ES-I3 (cell line): ENCODE measurements around the gene LMF1.

Experiments used
- H3K36me3 ChIP-seq: 2 replicates; pipeline ENCODE4 v1.6.1; 2013; ENCODE audit warnings: mild to moderate bottlenecking, low read length, control low read depth, moderate library complexity; ENCODE audit not compliant: insufficient read depth
- H3K4me1 ChIP-seq: 2 replicates; pipeline ENCODE4 v1.6.1; 2013; ENCODE audit warnings: mild to moderate bottlenecking, control low read depth, low read length; ENCODE audit not compliant: insufficient read depth
- H3K9ac ChIP-seq: 2 replicates; pipeline ENCODE4 v1.6.1; 2013; ENCODE audit warnings: low read depth, mild to moderate bottlenecking, low read length, moderate library complexity
- H3K9me3 ChIP-seq: 2 replicates; pipeline ENCODE4 v1.6.1; 2013; ENCODE audit warnings: mild to moderate bottlenecking, low read length, moderate library complexity; ENCODE audit not compliant: control insufficient read depth, insufficient read depth

Gene LMF1

GRCh38 chr16:947255-947921 lies 23.4 kb downstream of the LMF1 start:
- Histone ChIP-seq H3K9ac (no peak overlapping the region), H3K36me3 (no peaks in the 10 kb centered on the region), H3K9me3 (no peaks in the 10 kb centered on the region), H3K4me1 (no peaks in the 10 kb centered on the region)

DNA sequence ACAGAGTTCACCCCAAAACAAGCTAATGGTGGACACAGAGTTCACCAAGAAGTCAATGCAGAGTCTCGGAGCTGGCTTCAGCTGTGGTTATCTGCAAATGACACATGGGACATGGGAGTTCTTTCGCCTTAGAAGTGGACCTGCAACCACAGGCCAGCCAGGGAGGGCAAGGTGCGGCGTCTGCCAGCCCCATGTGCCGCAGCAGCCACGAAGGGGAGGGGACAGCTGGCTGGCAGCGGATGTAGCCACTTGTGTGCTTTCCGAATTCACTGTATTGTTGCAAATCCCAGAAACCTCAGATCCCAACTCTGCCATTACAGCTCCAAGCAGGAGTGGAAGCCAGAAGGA lies 24.8 kb downstream of the LMF1 start:
- H3K4me1 ChIP-seq = no peaks in the 10 kb centered on the region
- H3K36me3 ChIP-seq = no peaks in the 10 kb centered on the region
- no peak overlapping the region for H3K9ac ChIP-seq
- peaks cover 4% of the 10 kb centered on the region; the same call in 1 of the 2 replicates for H3K9me3 ChIP-seq

- H3K4me1 ChIP-seq = no peaks in the 10 kb centered on the region
- H3K9me3 ChIP-seq = peaks cover 4% of the 10 kb centered on the region; the same call in 1 of the 2 replicates
- no peak overlapping the region for H3K9ac ChIP-seq
- H3K36me3 ChIP-seq = no peaks in the 10 kb centered on the region
Measured at GRCh38 chr16:945271-946047, 25.3 kb downstream of the LMF1 start.

DNA sequence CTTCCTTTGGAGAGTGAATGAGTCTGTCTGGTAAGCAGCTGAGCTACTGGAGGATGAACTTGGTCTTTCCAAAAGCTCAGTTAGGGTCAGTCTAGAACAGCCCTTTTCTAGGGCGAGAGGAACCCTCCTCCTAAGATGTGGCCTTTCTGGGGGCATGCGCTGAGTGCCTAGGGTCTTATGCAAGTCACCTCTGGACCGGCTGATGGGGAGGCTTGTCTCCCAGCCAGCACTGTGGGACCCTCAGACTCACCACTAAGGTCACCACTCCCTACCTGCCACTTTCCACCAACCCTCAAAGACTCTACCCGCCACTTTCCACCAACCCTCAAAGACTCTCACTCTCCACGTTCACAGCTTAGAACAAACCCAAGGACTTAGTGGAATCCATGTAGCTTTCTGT lies 26.8 kb downstream of the LMF1 start:
- Histone ChIP-seq H3K4me1 (no peaks in the 10 kb centered on the region), H3K9ac (no peak overlapping the region), H3K9me3 (peaks cover 4% of the 10 kb centered on the region; the same call in 1 of the 2 replicates), H3K36me3 (no peaks in the 10 kb centered on the region)

GRCh38 chr16:942436-943060 lies 28.2 kb downstream of the LMF1 start:
- Histone ChIP-seq H3K9me3 (peaks cover 4% of the 10 kb centered on the region; the same call in 1 of the 2 replicates), H3K9ac (no peak overlapping the region), H3K4me1 (no peaks in the 10 kb centered on the region), H3K36me3 (no peaks in the 10 kb centered on the region)

DNA sequence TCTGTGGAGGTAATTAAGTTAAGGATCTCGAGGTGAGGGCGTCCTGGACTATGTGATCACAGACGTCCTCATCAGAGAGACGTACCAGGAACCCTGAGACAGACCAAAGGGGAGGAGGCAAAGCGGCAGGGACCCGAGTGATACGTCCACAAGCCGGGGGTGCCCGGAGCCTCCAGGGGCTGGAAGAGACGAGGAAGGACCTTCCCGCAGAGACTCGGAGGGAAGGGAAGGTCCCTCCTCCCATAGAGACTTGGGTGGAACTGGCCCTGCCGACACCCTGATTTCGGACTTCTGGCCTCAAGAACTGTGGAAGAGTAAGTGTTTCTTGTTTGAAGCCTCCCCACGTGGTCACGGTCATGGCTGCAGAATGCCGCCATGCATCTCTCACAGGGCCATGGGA lies 30.8 kb downstream of the LMF1 start:
- H3K9me3 ChIP-seq = peaks cover 4% of the 10 kb centered on the region; the same call in 1 of the 2 replicates
- no peaks in the 10 kb centered on the region for H3K36me3 ChIP-seq
- no peaks in the 10 kb centered on the region for H3K4me1 ChIP-seq
- H3K9ac ChIP-seq = no peak overlapping the region

GRCh38 chr16:939311-939710 lies 31.5 kb downstream of the LMF1 start:
- Histone ChIP-seq H3K36me3 (no peaks in the 10 kb centered on the region), H3K9me3 (peaks cover 4% of the 10 kb centered on the region; the same call in 1 of the 2 replicates), H3K9ac (no peak overlapping the region), H3K4me1 (no peaks in the 10 kb centered on the region)

GRCh38 chr16:938752-939151 lies 32.0 kb downstream of the LMF1 start:
- Histone ChIP-seq H3K9ac (no peak overlapping the region), H3K4me1 (no peaks in the 10 kb centered on the region), H3K9me3 (peaks cover 4% of the 10 kb centered on the region; the same call in 1 of the 2 replicates), H3K36me3 (no peaks in the 10 kb centered on the region)

- no peaks in the 10 kb centered on the region for H3K36me3 ChIP-seq
- H3K9ac ChIP-seq = no peak overlapping the region
- peaks cover 4% of the 10 kb centered on the region; the same call in 1 of the 2 replicates for H3K9me3 ChIP-seq
- H3K4me1 ChIP-seq = no peaks in the 10 kb centered on the region
Measured at GRCh38 chr16:938136-938535, 32.6 kb downstream of the LMF1 start.

GRCh38 chr16:937723-938122 lies 33.1 kb downstream of the LMF1 start:
- H3K36me3 ChIP-seq = no peaks in the 10 kb centered on the region

DNA sequence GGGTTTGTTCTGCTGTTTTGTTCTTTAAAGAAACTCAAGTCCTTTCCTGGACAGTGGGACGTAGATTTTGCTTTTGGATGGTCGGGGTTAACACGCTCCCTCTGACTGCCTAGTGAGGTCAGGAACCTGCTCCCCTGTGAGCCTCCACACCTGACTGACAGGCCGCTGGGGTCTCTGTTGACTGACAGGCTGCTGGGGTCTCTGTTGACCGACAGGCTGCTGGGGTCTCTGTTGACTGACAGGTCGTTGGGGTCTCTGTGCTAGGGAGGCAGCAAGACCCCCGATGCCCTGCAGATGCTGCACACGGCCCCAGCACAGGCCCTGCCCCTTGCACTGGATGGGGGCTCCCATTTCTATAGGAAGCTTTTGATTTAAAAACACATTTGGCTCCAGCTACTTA lies 33.5 kb downstream of the LMF1 start:
- Histone ChIP-seq H3K9ac (no peak overlapping the region), H3K9me3 (peaks cover 4% of the 10 kb centered on the region; the same call in 1 of the 2 replicates), H3K4me1 (no peaks in the 10 kb centered on the region), H3K36me3 (no peaks in the 10 kb centered on the region)

More at GRCh38 chr16:937723-938122, 33.1 kb downstream of the LMF1 start:
- no peak overlapping the region for H3K9ac ChIP-seq
- H3K4me1 ChIP-seq = no peaks in the 10 kb centered on the region
- peaks cover 4% of the 10 kb centered on the region; the same call in 1 of the 2 replicates for H3K9me3 ChIP-seq

GRCh38 chr16:935684-936083 lies 35.1 kb downstream of the LMF1 start:
- no peaks in the 10 kb centered on the region for H3K9me3 ChIP-seq
- H3K36me3 ChIP-seq = no peaks in the 10 kb centered on the region
- no peaks in the 10 kb centered on the region for H3K4me1 ChIP-seq
- H3K9ac ChIP-seq = no peak overlapping the region

DNA sequence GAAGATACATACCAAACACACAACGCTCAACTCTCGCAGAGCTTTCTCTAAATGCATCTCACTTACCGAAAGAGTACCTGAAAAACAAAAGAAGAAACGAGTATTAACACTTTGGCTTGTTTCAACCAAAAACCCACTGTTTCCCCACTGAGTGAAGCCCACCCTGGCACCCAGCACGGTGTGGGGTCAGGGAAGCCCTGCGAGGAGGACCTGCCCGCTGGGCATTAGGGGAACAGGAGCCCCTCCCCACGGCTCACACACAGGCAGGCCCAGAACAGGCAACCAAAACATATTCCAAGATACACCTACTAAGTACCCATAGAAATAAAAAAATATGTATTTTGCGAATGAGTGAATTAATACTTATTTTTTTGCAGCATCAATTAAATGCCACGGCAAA lies 36.6 kb downstream of the LMF1 start:
- H3K9ac ChIP-seq = no peak overlapping the region
- H3K36me3 ChIP-seq = no peaks in the 10 kb centered on the region
- no peaks in the 10 kb centered on the region for H3K9me3 ChIP-seq
- H3K4me1 ChIP-seq = no peaks in the 10 kb centered on the region

DNA sequence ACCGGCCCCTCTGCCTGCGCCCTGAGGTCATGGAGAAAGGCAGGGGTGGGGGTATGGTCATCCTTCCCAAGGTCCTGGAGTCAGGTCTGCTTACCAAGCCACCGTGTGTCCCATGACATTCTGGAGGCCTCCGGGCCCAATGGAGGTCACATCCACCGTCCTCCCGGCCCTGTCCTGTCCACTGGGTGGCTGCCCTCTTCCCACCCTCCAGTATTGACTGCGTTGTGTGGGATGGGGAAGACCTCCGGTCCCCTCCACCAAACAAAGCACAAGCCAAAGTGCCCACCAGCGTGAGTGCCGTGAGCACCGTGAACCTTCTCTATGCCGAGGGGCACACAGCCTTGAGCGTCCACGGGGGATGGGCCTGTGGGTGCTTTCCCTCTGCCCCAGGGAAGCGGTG lies 37.2 kb downstream of the LMF1 start:
- Histone ChIP-seq H3K4me1 (no peaks in the 10 kb centered on the region), H3K9ac (no peak overlapping the region), H3K9me3 (no peaks in the 10 kb centered on the region), H3K36me3 (no peaks in the 10 kb centered on the region)
